ENCODE results near the gene DNAJC15. TPM values are rescaled to one million over a fixed set of nuclear protein-coding genes. Genes with fewer than 3 reads are reported as not detected.
"Not testable (repeated sequence)": the region's sequence is repeated elsewhere in the genome, so short reads cannot be mapped to it uniquely, and the experiment has no call there.

Gene DNAJC15
- total and polyA plus RNA-seq, 2 donors (not counting 3 experiments of a cell fraction or from before 2014, with no cell fraction given): 21.8 to 40.8 TPM

GRCh38 chr13:43040581-43041368 lies 17.4 kb downstream of the DNAJC15 start:
- H3K9me3 ChIP-seq (replicated peaks; ENCODE audit: control insufficient read depth, insufficient read depth, low read length); H2AFZ ChIP-seq (ENCODE audit: low read depth, low read length); H3K4me2 ChIP-seq (ENCODE audit: insufficient read depth, low read length); POLR2A ChIA-PET; DNase-seq (ENCODE audit: low read depth, low spot score); intact Hi-C loops (cut with micrococcal nuclease); dilution Hi-C loops (cut with MboI; ENCODE audit: extremely low pct_ligation_motif_present, low sequenced_read_pairs); H3K9me1 ChIP-seq (replicated peaks; ENCODE audit: control insufficient read depth, extremely low read depth, insufficient read depth, low read length); H4K20me1 ChIP-seq (replicated peaks; ENCODE audit: control insufficient read depth, extremely low read depth, insufficient read depth, low read length); FAIRE-seq; H3K27ac ChIP-seq (ENCODE audit: insufficient read depth, low read depth, low read length); H3K4me3 ChIP-seq (replicated peaks in 1 of 3; ENCODE audit: insufficient read depth in 1 of 3, low read depth in 1 of 3, low read length in 3 of 3); BruUV-seq (replicated peaks); H3K9ac ChIP-seq (replicated peaks; ENCODE audit: extremely low read depth, insufficient read depth, low read length); H3K27me3 ChIP-seq (ENCODE audit: control insufficient read depth in 2 of 2, insufficient read depth in 2 of 2, low read length in 2 of 2); H3K4me1 ChIP-seq (ENCODE audit: control insufficient read depth, extremely low read depth, insufficient read depth, low read length); H3K36me3 ChIP-seq (ENCODE audit: control insufficient read depth in 2 of 2, extremely low read depth in 1 of 2, insufficient read depth in 2 of 2, low read length in 2 of 2); CTCF ChIA-PET: not testable (repeated sequence)
- peaks cover 36% of the 10 kb centered on the region for H3K79me2 ChIP-seq (ENCODE audit: control insufficient read depth, insufficient read depth, low read length)

GRCh38 chr13:43041369-43041921 lies 18.1 kb downstream of the DNAJC15 start:
- Histone ChIP-seq H3K27me3 (ENCODE audit: control insufficient read depth in 2 of 2, insufficient read depth in 2 of 2, low read length in 2 of 2) (no peaks in the 10 kb centered on the region), H3K4me2 (ENCODE audit: insufficient read depth, low read length) (no peak overlapping the region), H3K9ac (replicated peaks; ENCODE audit: extremely low read depth, insufficient read depth, low read length) (no peak overlapping the region), H3K9me3 (replicated peaks; ENCODE audit: control insufficient read depth, insufficient read depth, low read length) (no peaks in the 10 kb centered on the region), H4K20me1 (replicated peaks; ENCODE audit: control insufficient read depth, extremely low read depth, insufficient read depth, low read length) (peaks cover 2% of the 10 kb centered on the region), H3K36me3 (ENCODE audit: control insufficient read depth in 2 of 2, extremely low read depth in 1 of 2, insufficient read depth in 2 of 2, low read length in 2 of 2) (no peaks in the 10 kb centered on the region), H3K4me3 (replicated peaks in 1 of 3; ENCODE audit: insufficient read depth in 1 of 3, low read depth in 1 of 3, low read length in 3 of 3) (no peak overlapping the region), H3K27ac (ENCODE audit: insufficient read depth, low read depth, low read length) (no peak overlapping the region), H3K4me1 (ENCODE audit: control insufficient read depth, extremely low read depth, insufficient read depth, low read length) (no peaks in the 10 kb centered on the region), H2AFZ (ENCODE audit: low read depth, low read length) (no peak overlapping the region), H3K9me1 (replicated peaks; ENCODE audit: control insufficient read depth, extremely low read depth, insufficient read depth, low read length) (no peaks in the 10 kb centered on the region), H3K79me2 (ENCODE audit: control insufficient read depth, insufficient read depth, low read length) (peaks cover 32% of the 10 kb centered on the region)
- CTCF ChIA-PET: no interaction called here
- no peak for TF ChIP-seq MYC (IDR thresholded peaks at IDR 0.05; ENCODE audit: low read depth, low read length)
- TF ChIP-seq FOS (IDR thresholded peaks at IDR 0.05; ENCODE audit: borderline replicate concordance, insufficient read depth, low read length): no peak
- TF ChIP-seq MAX (IDR thresholded peaks at IDR 0.05; ENCODE audit: insufficient read depth, insufficient read length): no peak
- TF ChIP-seq CTCF (IDR thresholded peaks at IDR 0.05; ENCODE audit: extremely low read depth in 1 of 2, insufficient read depth in 1 of 2, low read depth in 1 of 2, low read length in 2 of 2): no peak
- no peak for TF ChIP-seq POLR2AphosphoS5 (IDR thresholded peaks at IDR 0.05; ENCODE audit: insufficient read depth, low read depth, low read length)
- no peak for TF ChIP-seq EZH2 (IDR thresholded peaks at IDR 0.05; ENCODE audit: borderline replicate concordance, low read depth, low read length, severe bottlenecking)
- no peak for TF ChIP-seq GATA2 (IDR thresholded peaks at IDR 0.05; ENCODE audit: insufficient read depth, insufficient read length, low read depth, low read length)
- no peak for TF ChIP-seq JUN (IDR thresholded peaks at IDR 0.05; ENCODE audit: borderline replicate concordance, insufficient read depth, insufficient read length, low read depth)
- no peak for TF ChIP-seq POLR2A (IDR thresholded peaks at IDR 0.05; ENCODE audit: low read depth, low read length)
- DNase-seq (ENCODE audit: low read depth, low spot score) (no peak), FAIRE-seq (no peak)
- intact Hi-C loops (cut with micrococcal nuclease): no loop called here
- dilution Hi-C loops (cut with MboI; ENCODE audit: extremely low pct_ligation_motif_present, low sequenced_read_pairs): no loop called here
- no TSS peak for BruUV-seq (replicated peaks)
- POLR2A ChIA-PET: no interaction called here
